Fibroblast of the aortic adventitia (primary cell): Measurements from ENCODE around the gene FOXL2. TPM values are rescaled to one million over a fixed set of nuclear protein-coding genes. Genes with fewer than 3 reads are reported as not detected.

Experiments
- DNase-seq: peaks from one replicate; pipeline ENCODE4 v3.0.0-alpha.2; 2010; ENCODE audit warnings: low read depth
- H3K4me3 ChIP-seq: 2 replicates; pipeline ENCODE4 v1.5.1; 2011; ENCODE audit warnings: low read depth, mild to moderate bottlenecking, control low read depth, low read length, moderate library complexity
- total RNA-seq: library from RNA; depleted of rRNA; stranded (reverse); fragments of >200 nt; gene quantifications from 2 replicates; pipeline ENCODE4 v1.2.3, GENCODE V29; 2012; ENCODE audit warnings: low replicate concordance
- TF ChIP-seq, protein P1 (sequence below): IDR thresholded peaks from 2 replicates; pipeline ENCODE4 v1.5.1; 2011; ENCODE audit warnings: mild to moderate bottlenecking, low read length, control low read depth, inconsistent platforms; ENCODE audit not compliant: insufficient read depth

Gene FOXL2
- total RNA-seq, 1 donor = under 0.01 TPM

DNA sequence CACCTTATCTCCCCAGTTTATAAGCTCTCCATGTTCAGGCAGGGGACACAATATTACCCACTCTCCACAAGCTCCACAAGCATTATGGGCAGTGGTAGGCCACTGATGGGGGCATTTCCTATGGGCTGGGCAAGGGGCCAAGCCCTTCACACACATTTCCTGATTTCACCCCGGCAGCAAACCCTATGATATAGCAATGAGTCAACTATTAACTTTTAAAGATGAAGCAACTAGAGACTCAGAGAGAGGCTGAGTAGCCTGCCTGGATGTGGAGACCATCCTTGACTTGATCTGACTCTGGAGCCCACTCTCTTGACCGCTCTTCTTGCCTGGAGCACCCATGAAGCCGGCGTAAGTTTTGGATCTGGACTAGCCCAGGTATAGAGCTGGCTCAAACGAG is 27.5 kb upstream of the FOXL2 start:
- DNase-seq = peak; percentile 22
- H3K4me3 ChIP-seq = no peak overlapping the region
- TF ChIP-seq, protein P1, sequence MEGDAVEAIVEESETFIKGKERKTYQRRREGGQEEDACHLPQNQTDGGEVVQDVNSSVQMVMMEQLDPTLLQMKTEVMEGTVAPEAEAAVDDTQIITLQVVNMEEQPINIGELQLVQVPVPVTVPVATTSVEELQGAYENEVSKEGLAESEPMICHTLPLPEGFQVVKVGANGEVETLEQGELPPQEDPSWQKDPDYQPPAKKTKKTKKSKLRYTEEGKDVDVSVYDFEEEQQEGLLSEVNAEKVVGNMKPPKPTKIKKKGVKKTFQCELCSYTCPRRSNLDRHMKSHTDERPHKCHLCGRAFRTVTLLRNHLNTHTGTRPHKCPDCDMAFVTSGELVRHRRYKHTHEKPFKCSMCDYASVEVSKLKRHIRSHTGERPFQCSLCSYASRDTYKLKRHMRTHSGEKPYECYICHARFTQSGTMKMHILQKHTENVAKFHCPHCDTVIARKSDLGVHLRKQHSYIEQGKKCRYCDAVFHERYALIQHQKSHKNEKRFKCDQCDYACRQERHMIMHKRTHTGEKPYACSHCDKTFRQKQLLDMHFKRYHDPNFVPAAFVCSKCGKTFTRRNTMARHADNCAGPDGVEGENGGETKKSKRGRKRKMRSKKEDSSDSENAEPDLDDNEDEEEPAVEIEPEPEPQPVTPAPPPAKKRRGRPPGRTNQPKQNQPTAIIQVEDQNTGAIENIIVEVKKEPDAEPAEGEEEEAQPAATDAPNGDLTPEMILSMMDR = no peak

DNA sequence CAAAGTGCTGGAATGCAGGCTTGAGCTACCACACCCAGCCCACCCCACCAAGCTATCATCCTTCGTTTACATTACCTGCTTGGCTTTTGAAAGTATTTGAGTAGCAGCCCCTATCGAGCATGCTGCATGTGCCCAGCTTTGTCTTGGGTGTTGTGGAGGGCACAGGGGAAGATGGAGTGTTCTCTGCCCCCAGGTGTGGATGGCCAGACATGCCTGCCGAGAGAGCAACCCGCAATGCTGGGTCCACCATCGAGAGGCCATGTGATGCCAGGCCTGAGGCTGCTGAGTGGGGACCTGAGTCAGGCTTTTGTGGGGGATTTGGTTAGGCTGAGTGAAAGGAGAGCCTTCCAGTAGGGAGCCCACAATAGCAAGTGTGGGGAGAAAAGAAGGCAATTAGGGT is 26.0 kb upstream of the FOXL2 start:
- H3K4me3 ChIP-seq = no peak overlapping the region
- DNase-seq = no peak
- TF ChIP-seq, protein P1 = no peak

DNA sequence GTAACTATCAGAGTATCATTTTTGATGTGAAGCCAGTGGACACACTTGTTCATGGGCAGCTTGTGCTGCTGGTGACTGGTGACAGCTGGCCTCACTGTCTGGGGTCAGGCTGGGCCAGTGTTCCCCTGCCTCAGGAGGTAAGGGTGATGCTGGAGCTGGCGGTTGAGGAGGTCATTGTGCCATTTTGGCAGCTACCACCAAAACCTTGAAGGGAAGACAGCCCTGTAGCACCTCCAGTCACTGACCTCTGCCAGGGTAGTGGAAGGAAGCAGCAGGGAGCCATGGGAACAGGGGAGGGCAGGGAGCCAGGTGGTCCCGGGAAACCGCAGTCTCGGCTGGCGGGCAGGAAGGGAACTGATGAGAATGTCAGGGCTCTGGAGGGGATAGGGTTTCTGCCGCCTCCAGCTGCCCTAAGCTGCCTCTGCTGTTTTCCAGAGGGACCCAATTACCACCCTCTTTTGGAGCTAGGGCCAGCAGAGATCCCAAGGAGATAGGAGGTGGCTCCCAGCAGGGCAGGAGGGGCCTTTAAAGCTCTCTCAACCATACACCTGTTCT is 24.9 kb upstream of the FOXL2 start:
- no peak overlapping the region for H3K4me3 ChIP-seq
- DNase-seq = no peak
- TF ChIP-seq, protein P1 = no peak

DNA sequence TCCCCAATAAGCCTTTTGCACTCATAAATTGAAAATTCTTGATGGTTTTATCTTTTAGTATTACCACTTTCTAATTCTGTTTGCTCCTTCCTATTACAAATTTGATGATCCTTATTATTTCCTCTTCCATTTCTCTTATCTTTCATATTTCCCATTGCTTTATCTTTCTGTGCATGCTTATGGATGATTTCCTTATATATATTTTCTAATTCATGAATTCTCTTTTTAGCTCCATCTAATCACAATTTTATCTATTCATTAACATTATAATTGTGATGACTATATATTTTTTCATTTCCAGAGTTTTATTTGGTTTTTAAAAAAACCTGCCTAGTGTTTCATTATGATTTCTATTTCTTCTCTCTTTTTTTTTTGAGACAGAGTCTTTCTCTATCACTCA is 18.0 kb upstream of the FOXL2 start:
- TF ChIP-seq, protein P1 = no peak
- no peak for DNase-seq
- no peak overlapping the region for H3K4me3 ChIP-seq

DNA sequence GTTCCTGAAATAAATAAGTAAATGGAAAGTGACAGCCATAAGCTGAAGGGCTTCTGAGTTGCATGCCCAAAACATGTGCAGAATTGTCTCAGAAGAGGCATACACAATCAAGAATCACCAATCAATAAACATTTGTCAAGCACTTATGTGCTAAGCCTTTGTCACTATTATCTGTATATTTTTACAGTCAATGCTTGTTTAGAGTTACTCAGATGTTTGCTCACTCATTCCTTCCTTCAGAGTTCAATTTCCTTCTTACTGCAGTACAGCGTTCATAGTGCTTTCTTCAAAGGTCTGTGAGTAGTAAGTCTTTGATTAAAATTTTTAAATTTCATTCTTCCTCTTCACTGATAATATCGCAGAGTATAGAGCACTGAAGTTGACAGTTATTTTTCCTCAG is 17.3 kb upstream of the FOXL2 start:
- TF ChIP-seq, protein P1 = no peak
- no peak overlapping the region for H3K4me3 ChIP-seq
- DNase-seq = no peak

DNA sequence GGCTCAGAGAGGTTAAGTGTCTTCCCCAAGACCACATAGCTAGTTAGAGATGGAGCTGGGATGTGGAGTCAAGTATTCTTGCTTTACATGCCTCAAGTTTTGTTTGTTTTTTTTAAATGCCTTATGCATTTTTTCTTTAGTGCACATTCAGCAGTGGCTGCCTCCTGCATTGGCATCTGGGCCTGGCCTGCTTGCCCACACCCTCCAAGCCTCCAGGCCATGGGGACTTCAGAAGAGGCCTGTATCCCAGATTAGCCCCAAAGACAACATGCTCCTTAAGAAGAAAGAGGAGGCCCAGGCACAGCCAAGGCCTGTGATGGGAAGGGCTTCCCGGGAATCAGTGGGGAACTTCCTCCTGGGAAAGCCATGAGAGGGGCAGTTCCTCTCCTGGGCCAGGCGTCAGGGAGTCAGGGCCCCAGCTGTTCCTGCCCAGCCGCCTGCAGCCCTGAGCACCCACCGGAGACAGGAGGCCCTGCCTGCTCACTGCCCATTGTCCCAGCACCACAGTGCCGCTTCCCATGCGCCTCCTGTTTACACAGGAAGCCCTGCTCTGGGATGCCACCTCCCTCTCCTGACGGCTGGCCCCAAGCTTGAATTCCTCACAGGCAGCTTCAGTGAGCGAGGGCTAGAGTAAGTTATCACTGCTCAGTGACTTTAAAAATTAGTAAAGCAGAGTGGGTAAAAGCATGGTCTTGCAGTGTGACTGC is 16.1 kb upstream of the FOXL2 start:
- H3K4me3 ChIP-seq = no peak overlapping the region
- TF ChIP-seq, protein P1 = no peak

More for the DNA sequence above, 16.1 kb upstream of the FOXL2 start:
- DNase-seq = no peak
